Cardiac muscle cell (in vitro differentiated cells and primary cell): ENCODE measurements around the gene CAMK2D. TPM values are rescaled to one million over a fixed set of nuclear protein-coding genes. Genes with fewer than 3 reads are reported as not detected.

Experiments
- DNase-seq, 2 donors: peaks; one replicate each; pipeline versions ENCODE4 v3.0.0 to v3.0.0-alpha.2; 2010 to 2017; ENCODE audit warnings: low read depth in 1 of 2, low spot score in 1 of 2
- H3K27ac ChIP-seq: fragments of 200-600 bp; sonication (generic); 2 replicates; pipeline ENCODE4 v1.5.1; 2016
- H3K27me3 ChIP-seq: fragments of 200-600 bp; sonication (generic); 2 replicates; pipeline ENCODE4 v1.6.0; 2016; ENCODE audit warnings: control low read depth
- H3K36me3 ChIP-seq: fragments of 200-600 bp; sonication (generic); 2 replicates; pipeline ENCODE4 v1.5.1; 2016; ENCODE audit warnings: control low read depth
- H3K4me1 ChIP-seq: fragments of 200-600 bp; sonication (generic); 2 replicates; pipeline ENCODE4 v1.8.1; 2017; ENCODE audit warnings: low read depth, mild to moderate bottlenecking, mixed run types
- H3K4me3 ChIP-seq: fragments of 200-600 bp; sonication (generic); 2 replicates; pipeline ENCODE4 v1.5.1; 2016; ENCODE audit warnings: mild to moderate bottlenecking
- H3K9me3 ChIP-seq: fragments of 200-600 bp; sonication (generic); 2 replicates; pipeline ENCODE4 v1.5.1; 2017; ENCODE audit warnings: low read depth, mild to moderate bottlenecking, control low read depth
- CTCF ChIP-seq: IDR thresholded peaks from 2 replicates; pipeline ENCODE4 v1.5.1; 2012; ENCODE audit warnings: low read depth, mild to moderate bottlenecking, low read length
- polyA plus RNA-seq: library from polyadenylated mRNA; unstranded; fragments of >200 nt; fragmentation: Nextera tagmentation; extraction: Ambion mirVana; gene quantifications from 2 replicates; pipeline ENCODE4 v1.2.1, GENCODE V29; 2016
- total RNA-seq: library from RNA; depleted of rRNA; stranded (reverse); fragments of >200 nt; gene quantifications from 2 replicates; pipeline ENCODE4 v1.2.3, GENCODE V29; 2016

CAMK2D gene
- total and polyA plus RNA-seq, 2 experiments from 2014 or later, result 60.6 to 84.7 TPM

GRCh38 chr4:113502476-113502875 lies 259.1 kb downstream of the CAMK2D start:
- Histone ChIP-seq H3K9me3 (no peaks in the 10 kb centered on the region), H3K4me1 (peaks cover 4% of the 10 kb centered on the region), H3K4me3 (no peak overlapping the region), H3K27ac (peak overlapping the region; percentile 31), H3K27me3 (no peaks in the 10 kb centered on the region), H3K36me3 (peaks cover 2% of the 10 kb centered on the region)
- no peak for TF ChIP-seq CTCF
- DNase-seq, result peak in 1 of 2 donors; percentile 13

GRCh38 chr4:113500424-113500823 lies 261.1 kb downstream of the CAMK2D start:
- H3K27me3 ChIP-seq, result no peaks in the 10 kb centered on the region
- H3K4me1 ChIP-seq, result peaks cover 4% of the 10 kb centered on the region
- TF ChIP-seq CTCF, result no peak
- no peak overlapping the region for H3K4me3 ChIP-seq
- H3K27ac ChIP-seq, result no peak overlapping the region
- no peak for DNase-seq
- no peaks in the 10 kb centered on the region for H3K9me3 ChIP-seq
- peaks cover 2% of the 10 kb centered on the region for H3K36me3 ChIP-seq

DNA sequence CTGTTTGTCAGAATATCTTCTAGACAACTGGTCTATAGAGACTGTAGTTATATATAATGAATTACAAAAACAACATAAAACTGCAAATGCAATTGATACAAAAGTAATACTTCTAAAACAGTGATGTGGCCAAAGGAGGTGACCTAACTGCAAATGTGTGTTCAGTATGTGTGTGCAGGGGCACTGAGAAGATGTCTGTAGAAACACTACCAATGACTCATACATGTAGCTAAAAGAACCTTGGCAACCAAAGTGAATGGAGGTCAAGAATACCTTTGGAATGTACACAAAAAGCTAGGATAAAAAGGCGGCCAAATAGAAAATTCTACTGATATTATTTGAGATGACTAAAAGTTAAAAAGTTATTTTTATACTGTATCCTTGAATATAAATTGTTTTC lies 261.8 kb downstream of the CAMK2D start:
- H3K4me3 ChIP-seq, result no peak overlapping the region
- peaks cover 2% of the 10 kb centered on the region for H3K36me3 ChIP-seq
- H3K27ac ChIP-seq, result no peak overlapping the region
- TF ChIP-seq CTCF, result no peak
- no peaks in the 10 kb centered on the region for H3K9me3 ChIP-seq
- H3K4me1 ChIP-seq, result peaks cover 4% of the 10 kb centered on the region
- peak in 1 of 2 donors; percentile 65 for DNase-seq
- H3K27me3 ChIP-seq, result no peaks in the 10 kb centered on the region

- TF ChIP-seq CTCF, result no peak
- H3K27ac ChIP-seq, result no peak overlapping the region
- peaks cover 2% of the 10 kb centered on the region for H3K36me3 ChIP-seq
- no peak for DNase-seq
- no peaks in the 10 kb centered on the region for H3K9me3 ChIP-seq
- H3K4me3 ChIP-seq, result no peak overlapping the region
- H3K27me3 ChIP-seq, result no peaks in the 10 kb centered on the region
- peaks cover 4% of the 10 kb centered on the region for H3K4me1 ChIP-seq
Measured at GRCh38 chr4:113499166-113499565, 262.4 kb downstream of the CAMK2D start.

DNA sequence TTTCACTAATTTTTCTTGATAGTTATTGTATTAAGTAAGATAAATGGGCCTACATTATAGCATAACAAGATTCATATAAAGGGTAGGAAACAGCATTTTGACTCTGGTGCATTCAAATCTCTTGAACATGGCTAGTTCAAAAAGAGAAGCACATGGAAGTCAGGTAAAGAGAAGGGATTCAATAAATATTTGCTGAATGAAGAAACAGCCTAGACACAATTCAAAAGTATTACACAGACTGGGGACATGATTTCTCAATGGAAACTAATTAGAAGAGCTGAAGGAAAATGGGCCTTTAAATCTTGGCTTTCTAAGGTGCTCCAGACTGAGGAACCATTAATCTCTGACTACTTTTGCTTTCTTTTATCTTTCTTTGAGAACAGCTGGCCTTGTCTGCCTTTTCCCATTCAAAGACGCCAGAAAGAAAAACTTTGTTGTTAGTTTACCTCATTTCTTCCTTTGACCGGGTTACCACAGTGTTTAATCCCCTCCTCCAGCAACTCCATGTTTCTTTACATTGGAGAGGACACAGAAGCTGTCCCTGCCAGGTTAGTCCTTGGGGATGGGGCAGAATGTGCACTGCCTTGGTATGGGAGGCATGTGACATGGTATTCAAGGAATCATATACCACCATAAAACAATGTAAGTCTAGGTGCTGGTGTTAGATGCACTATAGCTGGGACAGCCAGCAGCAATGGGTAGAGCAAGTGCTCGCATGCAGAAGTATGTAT lies 264.2 kb downstream of the CAMK2D start:
- no peaks in the 10 kb centered on the region for H3K9me3 ChIP-seq
- H3K27ac ChIP-seq, result no peak overlapping the region
- no peak for TF ChIP-seq CTCF
- H3K4me1 ChIP-seq, result no peaks in the 10 kb centered on the region
- DNase-seq, result no peak
- H3K27me3 ChIP-seq, result no peaks in the 10 kb centered on the region
- H3K4me3 ChIP-seq, result no peak overlapping the region
- peaks cover 2% of the 10 kb centered on the region for H3K36me3 ChIP-seq
